Measurements from ENCODE around the gene POPDC2.

Gene POPDC2

GRCh38 chr3:119639494-119640350 lies 20.7 kb downstream of the POPDC2 start:
- Mint-ChIP-seq H3K4me1 (peaks cover 14% of the 10 kb centered on the region), H3K9me3 (no peaks in the 10 kb centered on the region), H3K36me3 (peaks cover 4% of the 10 kb centered on the region), H3K4me3 (no peak overlapping the region), H3K27me3 (no peaks in the 10 kb centered on the region), H3K27ac (peak overlapping the region; percentile 87)
- no peak for DNase-seq (ENCODE audit: low spot score in 2 of 2)
- no peak for ATAC-seq (ENCODE audit: low read depth)

DNA sequence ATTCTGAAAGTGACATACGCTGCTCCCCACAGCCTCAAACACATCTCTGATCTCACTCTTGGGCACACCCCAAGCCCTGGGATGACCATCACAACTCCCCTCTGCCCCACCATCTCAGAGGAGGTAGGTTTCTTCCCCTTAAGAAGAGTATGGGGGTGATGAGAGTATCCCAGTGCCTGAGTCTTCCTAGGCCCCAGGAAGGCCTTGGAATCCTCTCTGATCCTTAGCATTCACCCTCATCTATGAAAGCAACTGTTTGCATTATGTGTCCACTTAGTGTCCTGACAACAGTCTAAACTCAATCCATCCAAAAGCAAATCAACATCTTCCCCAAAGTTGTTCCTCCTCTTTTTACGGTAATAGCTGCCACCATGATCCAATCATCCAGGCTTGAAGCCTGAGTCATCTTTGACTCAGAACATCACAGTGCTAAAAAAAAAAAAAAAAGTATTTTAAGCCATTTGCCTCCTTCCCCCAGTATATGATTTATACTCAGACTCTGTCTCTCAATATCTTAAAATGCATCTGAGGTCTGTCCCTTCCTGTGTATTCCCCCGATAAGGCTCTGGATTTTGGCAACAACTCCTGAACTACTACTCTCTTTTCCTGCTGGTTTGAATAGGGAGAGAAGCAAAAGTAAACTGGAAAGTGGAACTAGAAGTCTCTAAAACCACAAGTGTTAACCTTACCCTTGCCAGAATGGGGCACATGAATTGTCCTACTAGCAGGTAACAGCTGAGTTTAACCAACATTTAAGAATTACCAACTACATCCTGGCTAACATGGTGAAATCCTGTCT lies 22.5 kb downstream of the POPDC2 start:
- peak overlapping the region; percentile 78 for H3K4me3 Mint-ChIP-seq
- no peaks in the 10 kb centered on the region for H3K9me3 Mint-ChIP-seq
- peaks cover 4% of the 10 kb centered on the region for H3K36me3 Mint-ChIP-seq
- DNase-seq (ENCODE audit: low spot score in 2 of 2): peak in 1 of 2 donors; percentile 20
- H3K27me3 Mint-ChIP-seq: no peaks in the 10 kb centered on the region
- H3K4me1 Mint-ChIP-seq: peaks cover 14% of the 10 kb centered on the region
- ATAC-seq (ENCODE audit: low read depth): peak; percentile 63
- peak overlapping the region; percentile 87 for H3K27ac Mint-ChIP-seq

- peaks cover 4% of the 10 kb centered on the region for H3K36me3 Mint-ChIP-seq
- H3K9me3 Mint-ChIP-seq: no peaks in the 10 kb centered on the region
- ATAC-seq (ENCODE audit: low read depth): no peak
- peak overlapping the region; percentile 39 for H3K27ac Mint-ChIP-seq
- H3K4me1 Mint-ChIP-seq: peaks cover 16% of the 10 kb centered on the region
- H3K4me3 Mint-ChIP-seq: no peak overlapping the region
- DNase-seq (ENCODE audit: low spot score in 2 of 2): no peak
- no peaks in the 10 kb centered on the region for H3K27me3 Mint-ChIP-seq
Observed at GRCh38 chr3:119636891-119637611, 23.3 kb downstream of the POPDC2 start.

DNA sequence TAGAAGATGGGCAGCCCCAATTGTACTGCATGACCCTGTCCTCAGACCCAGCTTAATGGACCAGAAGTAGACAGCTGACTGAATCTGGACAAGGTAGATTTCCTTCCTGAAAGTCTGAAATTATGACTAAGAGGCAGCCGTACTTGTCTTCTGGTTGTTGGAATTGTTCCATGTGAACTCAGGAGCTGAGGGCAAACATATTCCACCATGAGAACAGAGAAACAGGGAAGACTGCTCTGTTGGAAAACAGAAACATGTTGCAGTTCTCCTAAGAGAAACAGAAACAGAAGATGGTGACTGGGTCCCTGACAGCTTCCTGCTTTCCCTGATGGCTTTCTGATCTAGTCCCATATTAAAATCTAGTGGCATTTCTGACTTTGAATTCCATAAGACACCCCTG lies 24.1 kb downstream of the POPDC2 start:
- Mint-ChIP-seq H3K27me3 (no peaks in the 10 kb centered on the region), H3K4me3 (no peak overlapping the region), H3K9me3 (no peaks in the 10 kb centered on the region), H3K4me1 (peaks cover 17% of the 10 kb centered on the region), H3K27ac (no peak overlapping the region), H3K36me3 (peaks cover 4% of the 10 kb centered on the region)
- no peak for DNase-seq (ENCODE audit: low spot score in 2 of 2)
- no peak for ATAC-seq (ENCODE audit: low read depth)

DNA sequence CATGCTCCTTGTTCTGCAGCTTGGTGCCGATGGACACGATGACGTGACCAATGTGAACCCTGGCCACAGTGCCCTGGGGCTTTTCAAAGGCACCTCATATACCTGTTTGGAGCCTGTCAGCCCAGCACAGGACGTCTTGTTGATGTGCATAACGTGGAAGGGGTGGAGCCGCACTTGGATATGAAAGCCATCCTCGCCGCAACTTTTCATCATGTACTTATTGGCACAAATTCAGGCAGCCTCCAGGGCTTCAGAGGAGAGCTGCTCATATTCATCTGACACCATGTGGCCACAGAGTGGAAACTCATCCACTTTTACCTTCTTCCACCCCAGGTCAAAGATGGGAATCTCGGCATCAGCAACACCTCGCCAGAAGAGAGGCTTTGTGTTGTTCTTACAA lies 24.7 kb downstream of the POPDC2 start:
- H3K27me3 Mint-ChIP-seq: no peaks in the 10 kb centered on the region
- no peaks in the 10 kb centered on the region for H3K9me3 Mint-ChIP-seq
- DNase-seq (ENCODE audit: low spot score in 2 of 2): no peak
- ATAC-seq (ENCODE audit: low read depth): no peak
- H3K36me3 Mint-ChIP-seq: peaks cover 2% of the 10 kb centered on the region
- no peak overlapping the region for H3K4me3 Mint-ChIP-seq
- H3K27ac Mint-ChIP-seq: no peak overlapping the region
- peaks cover 17% of the 10 kb centered on the region for H3K4me1 Mint-ChIP-seq

DNA sequence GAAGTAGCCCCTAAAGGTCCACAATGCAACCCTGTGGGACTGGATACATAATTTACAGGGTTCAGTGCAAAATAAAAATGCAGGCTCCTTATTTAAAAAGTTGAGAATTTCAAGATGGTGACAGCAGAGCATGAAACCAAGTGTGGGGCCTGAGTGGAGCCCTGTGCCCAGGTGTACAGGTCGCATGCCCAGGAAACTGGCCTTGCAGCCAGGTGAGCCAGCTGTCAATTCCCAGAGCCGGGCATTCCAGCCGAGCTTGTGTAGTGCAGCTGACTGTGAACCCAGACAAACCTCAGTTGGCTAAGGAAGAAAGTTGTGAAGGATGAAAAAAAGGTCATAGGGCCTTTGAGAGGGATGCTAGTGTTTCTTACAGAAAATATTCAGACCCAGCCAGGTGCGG lies 27.6 kb downstream of the POPDC2 start:
- Mint-ChIP-seq H3K27me3 (no peaks in the 10 kb centered on the region), H3K4me3 (no peak overlapping the region), H3K27ac (no peak overlapping the region), H3K9me3 (no peaks in the 10 kb centered on the region), H3K36me3 (no peaks in the 10 kb centered on the region), H3K4me1 (peaks cover 19% of the 10 kb centered on the region)
- ATAC-seq (ENCODE audit: low read depth): no peak
- no peak for DNase-seq (ENCODE audit: low spot score in 2 of 2)

GRCh38 chr3:119632216-119632615 lies 28.2 kb downstream of the POPDC2 start:
- Mint-ChIP-seq H3K4me1 (peaks cover 21% of the 10 kb centered on the region), H3K27ac (no peak overlapping the region), H3K36me3 (no peaks in the 10 kb centered on the region), H3K9me3 (no peaks in the 10 kb centered on the region), H3K27me3 (no peaks in the 10 kb centered on the region), H3K4me3 (no peak overlapping the region)
- DNase-seq (ENCODE audit: low spot score in 2 of 2) (no peak), ATAC-seq (ENCODE audit: low read depth) (no peak)

- ATAC-seq (ENCODE audit: low read depth) (no peak), DNase-seq (ENCODE audit: low spot score in 2 of 2) (no peak)
- no peak overlapping the region for H3K4me3 Mint-ChIP-seq
- H3K9me3 Mint-ChIP-seq: no peaks in the 10 kb centered on the region
- peak overlapping the region; percentile 39 for H3K27ac Mint-ChIP-seq
- H3K36me3 Mint-ChIP-seq: no peaks in the 10 kb centered on the region
- peaks cover 21% of the 10 kb centered on the region for H3K4me1 Mint-ChIP-seq
- H3K27me3 Mint-ChIP-seq: no peaks in the 10 kb centered on the region
Observed at GRCh38 chr3:119631516-119631915, 28.9 kb downstream of the POPDC2 start.

GRCh38 chr3:119630880-119631329 lies 29.5 kb downstream of the POPDC2 start:
- no peaks in the 10 kb centered on the region for H3K36me3 Mint-ChIP-seq
- H3K4me1 Mint-ChIP-seq: peaks cover 26% of the 10 kb centered on the region
- H3K27ac Mint-ChIP-seq: peak overlapping the region; percentile 39
- no peak overlapping the region for H3K4me3 Mint-ChIP-seq
- no peaks in the 10 kb centered on the region for H3K27me3 Mint-ChIP-seq
- DNase-seq (ENCODE audit: low spot score in 2 of 2) (no peak), ATAC-seq (ENCODE audit: low read depth) (no peak)
- no peaks in the 10 kb centered on the region for H3K9me3 Mint-ChIP-seq

- ATAC-seq (ENCODE audit: low read depth) (no peak), DNase-seq (ENCODE audit: low spot score in 2 of 2) (no peak)
- Mint-ChIP-seq H3K27me3 (no peaks in the 10 kb centered on the region), H3K27ac (peak overlapping the region; percentile 96), H3K36me3 (no peaks in the 10 kb centered on the region), H3K4me1 (peaks cover 30% of the 10 kb centered on the region), H3K9me3 (no peaks in the 10 kb centered on the region), H3K4me3 (no peak overlapping the region)
Observed at GRCh38 chr3:119630128-119630879, 30.1 kb downstream of the POPDC2 start.

- peak overlapping the region; percentile 74 for H3K4me3 Mint-ChIP-seq
- H3K4me1 Mint-ChIP-seq: peaks cover 34% of the 10 kb centered on the region
Observed at GRCh38 chr3:119628816-119629445, 31.5 kb downstream of the POPDC2 start.

GRCh38 chr3:119628390-119628789 lies 32.0 kb downstream of the POPDC2 start:
- Mint-ChIP-seq H3K36me3 (no peaks in the 10 kb centered on the region), H3K9me3 (no peaks in the 10 kb centered on the region), H3K4me1 (peaks cover 34% of the 10 kb centered on the region), H3K27ac (peak overlapping the region; percentile 96), H3K27me3 (no peaks in the 10 kb centered on the region), H3K4me3 (peak overlapping the region; percentile 74)
- DNase-seq (ENCODE audit: low spot score in 2 of 2) (peak; percentile 55 to 63), ATAC-seq (ENCODE audit: low read depth) (peak; percentile 84)

More at GRCh38 chr3:119628816-119629445, 31.5 kb downstream of the POPDC2 start:
- Mint-ChIP-seq H3K27ac (peak overlapping the region; percentile 96), H3K36me3 (no peaks in the 10 kb centered on the region), H3K27me3 (no peaks in the 10 kb centered on the region), H3K9me3 (no peaks in the 10 kb centered on the region)
- ATAC-seq (ENCODE audit: low read depth) (peak; percentile 73), DNase-seq (ENCODE audit: low spot score in 2 of 2) (peak in 1 of 2 donors; percentile 48)

DNA sequence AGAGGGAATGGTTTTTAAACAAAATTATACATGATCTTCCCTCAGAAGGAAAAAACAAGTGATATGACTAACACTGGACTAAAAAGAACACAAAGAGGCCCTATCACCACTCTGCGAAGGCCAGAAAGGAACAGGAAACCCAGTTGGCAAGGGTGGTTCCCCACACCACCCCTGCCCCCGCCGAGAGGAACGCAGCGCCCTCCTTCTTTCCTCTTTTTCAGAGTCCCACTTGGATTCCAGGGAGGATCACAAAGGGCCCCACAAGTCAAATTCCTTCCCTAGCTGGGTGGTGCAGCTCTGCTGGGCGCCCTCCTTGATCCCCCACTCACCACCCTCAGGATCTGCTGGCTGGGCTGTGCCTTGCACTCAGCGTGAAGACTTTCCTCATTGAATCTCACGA lies 32.9 kb downstream of the POPDC2 start:
- peak overlapping the region; percentile 74 for H3K4me3 Mint-ChIP-seq

More for the DNA sequence above, 32.9 kb downstream of the POPDC2 start:
- Mint-ChIP-seq H3K9me3 (no peaks in the 10 kb centered on the region), H3K36me3 (no peaks in the 10 kb centered on the region), H3K27me3 (no peaks in the 10 kb centered on the region), H3K27ac (peak overlapping the region; percentile 96), H3K4me1 (peaks cover 34% of the 10 kb centered on the region)
- ATAC-seq (ENCODE audit: low read depth) (peak; percentile 34), DNase-seq (ENCODE audit: low spot score in 2 of 2) (peak; percentile 13 to 22)

Data from memory B cell (primary cell).